ENCODE data around the gene CHST12.

The CHST12 gene

DNA sequence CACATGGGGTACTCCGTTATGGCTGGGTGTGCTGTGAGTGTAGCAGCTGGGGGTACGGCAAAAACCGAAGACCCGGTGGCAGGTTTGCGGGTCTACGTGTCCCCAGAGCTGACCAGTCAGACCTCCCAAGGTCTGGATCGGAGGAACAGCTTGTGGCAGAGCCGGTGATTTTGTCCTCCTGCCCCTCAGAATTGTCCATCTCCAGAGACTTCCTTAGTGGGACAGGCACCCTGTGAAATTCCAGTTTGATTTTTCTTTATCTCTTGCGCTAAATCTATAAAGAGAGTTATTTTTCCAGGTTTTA lies 47.8 kb upstream of the CHST12 start:
- peak overlapping the region; percentile 95 for H3K4me3 ChIP-seq (ENCODE audit: low read depth, low read length)
- peak overlapping the region; percentile 89 for H3K4me2 ChIP-seq (ENCODE audit: low read length)
- H4K12ac ChIP-seq (ENCODE audit: low read depth, low read length), result peak overlapping the region; percentile 83
- H2BK12ac ChIP-seq (ENCODE audit: low read length), result no peak overlapping the region
- peak overlapping the region; percentile 99 for H4K91ac ChIP-seq (ENCODE audit: low read depth, low read length)
- H2BK5ac ChIP-seq (ENCODE audit: low read depth, low read length, poor library complexity), result peak overlapping the region; percentile 35
- peak overlapping the region; percentile 79 for H4K8ac ChIP-seq (ENCODE audit: low read depth, low read length)
- peak overlapping the region; percentile 73 for H2AK5ac ChIP-seq (ENCODE audit: low read length)
- DNase-seq, result peak in 1 of 2 donors; percentile 10
- peaks cover 16 to 21% of the 10 kb centered on the region in 2 experiments for H3K36me3 ChIP-seq (ENCODE audit: control insufficient read depth in 1 of 2, insufficient read depth in 2 of 2, low read length in 2 of 2)
- H3K27ac ChIP-seq (ENCODE audit: low read depth, low read length), result no peak overlapping the region
- H3K14ac ChIP-seq (ENCODE audit: low read length), result peak overlapping the region; percentile 91
- no peaks in the 10 kb centered on the region for H3K27me3 ChIP-seq (ENCODE audit: insufficient read depth, low read length)
- peak overlapping the region; percentile 100 for H3K4ac ChIP-seq (ENCODE audit: low read depth, low read length)
- H2BK120ac ChIP-seq (ENCODE audit: insufficient read depth, low read length, poor library complexity), result no peak overlapping the region
- peak overlapping the region; percentile 83 for H3K18ac ChIP-seq (ENCODE audit: low read length)
- H3K79me2 ChIP-seq (ENCODE audit: control insufficient read depth, insufficient read depth, low read length, poor library complexity), result peaks cover 41% of the 10 kb centered on the region
- H3K4me1 ChIP-seq (ENCODE audit: control insufficient read depth in 1 of 2, insufficient read depth in 2 of 2, low read length in 2 of 2), result peaks cover 4 to 6% of the 10 kb centered on the region in 2 experiments
- no peaks in the 10 kb centered on the region for H3K9me3 ChIP-seq (ENCODE audit: insufficient read depth, low read depth, low read length)
- peaks cover 16% of the 10 kb centered on the region for H3K79me1 ChIP-seq (ENCODE audit: low read length)
- WGBS (ENCODE audit: extremely low coverage, insufficient coverage, insufficient read length), result no CpG with 5 or more reads among the region's 9 CpGs
- no peak overlapping the region for H3K23ac ChIP-seq (ENCODE audit: low read length)
- H3K9ac ChIP-seq (ENCODE audit: low read length), result peak overlapping the region; percentile 89
- H2AFZ ChIP-seq (ENCODE audit: insufficient read depth, low read length, poor library complexity), result no peak overlapping the region

DNA sequence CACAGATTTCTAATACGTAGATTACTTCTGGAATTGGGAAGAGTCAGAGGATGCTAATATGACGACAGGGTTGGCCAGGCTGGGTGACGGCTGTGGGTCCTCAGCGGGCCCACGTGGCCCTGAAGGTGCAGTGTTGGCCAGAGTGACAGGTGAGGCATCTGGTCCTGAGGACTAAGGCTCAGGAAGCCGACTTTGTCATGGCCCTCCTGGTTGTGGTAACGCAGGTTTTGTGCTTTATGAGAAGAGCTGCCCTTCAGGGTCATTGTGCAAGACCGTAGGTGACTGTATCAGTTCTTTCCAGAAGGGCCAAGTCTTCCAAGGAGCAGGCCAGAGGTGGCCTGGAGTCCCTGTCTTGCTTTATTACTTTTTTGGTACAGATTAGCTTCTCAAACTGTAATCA lies 46.2 kb upstream of the CHST12 start:
- Histone ChIP-seq H2BK12ac (ENCODE audit: low read length) (no peak overlapping the region), H2BK120ac (ENCODE audit: insufficient read depth, low read length, poor library complexity) (no peak overlapping the region), H4K8ac (ENCODE audit: low read depth, low read length) (no peak overlapping the region), H3K9me3 (ENCODE audit: insufficient read depth, low read depth, low read length) (no peaks in the 10 kb centered on the region), H3K4me1 (ENCODE audit: control insufficient read depth in 1 of 2, insufficient read depth in 2 of 2, low read length in 2 of 2) (peaks cover 4 to 6% of the 10 kb centered on the region in 2 experiments), H3K4ac (ENCODE audit: low read depth, low read length) (peak overlapping the region; percentile 90), H3K27me3 (ENCODE audit: insufficient read depth, low read length) (no peaks in the 10 kb centered on the region), H2AFZ (ENCODE audit: insufficient read depth, low read length, poor library complexity) (no peak overlapping the region), H3K4me3 (ENCODE audit: low read depth, low read length) (no peak overlapping the region), H3K9ac (ENCODE audit: low read length) (peak overlapping the region; percentile 28), H3K23ac (ENCODE audit: low read length) (no peak overlapping the region), H3K79me2 (ENCODE audit: control insufficient read depth, insufficient read depth, low read length, poor library complexity) (peaks cover 41% of the 10 kb centered on the region), H4K91ac (ENCODE audit: low read depth, low read length) (no peak overlapping the region), H3K79me1 (ENCODE audit: low read length) (peaks cover 16% of the 10 kb centered on the region), H3K36me3 (ENCODE audit: control insufficient read depth in 1 of 2, insufficient read depth in 2 of 2, low read length in 2 of 2) (peaks cover 23 to 30% of the 10 kb centered on the region in 2 experiments), H3K14ac (ENCODE audit: low read length) (no peak overlapping the region), H3K4me2 (ENCODE audit: low read length) (no peak overlapping the region), H3K27ac (ENCODE audit: low read depth, low read length) (no peak overlapping the region), H2BK5ac (ENCODE audit: low read depth, low read length, poor library complexity) (no peak overlapping the region), H4K12ac (ENCODE audit: low read depth, low read length) (no peak overlapping the region), H2AK5ac (ENCODE audit: low read length) (no peak overlapping the region), H3K18ac (ENCODE audit: low read length) (no peak overlapping the region)
- WGBS (ENCODE audit: extremely low coverage, insufficient coverage, insufficient read length), result no CpG with 5 or more reads among the region's 8 CpGs
- peak; percentile 57 to 61 for DNase-seq

DNA sequence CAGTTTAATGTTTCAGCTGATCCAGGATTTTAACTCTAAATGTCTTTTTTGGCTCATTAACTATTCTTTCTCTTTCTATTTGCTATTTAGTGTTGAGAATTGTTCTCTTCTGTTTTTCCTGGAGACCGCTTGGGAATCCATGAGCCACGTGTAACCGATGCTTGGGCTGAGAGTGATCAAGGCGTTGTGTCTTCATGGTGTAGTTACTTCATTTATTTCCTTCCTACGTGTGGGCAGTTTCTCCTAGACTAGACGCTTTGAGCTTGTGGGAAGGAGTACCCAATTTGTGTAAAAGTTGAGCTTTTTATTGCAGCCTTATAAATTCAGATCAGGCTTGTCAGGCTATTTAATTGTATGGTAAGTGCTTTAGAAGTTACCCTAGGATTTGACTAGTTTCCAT lies 45.8 kb upstream of the CHST12 start:
- Histone ChIP-seq H3K36me3 (ENCODE audit: control insufficient read depth in 1 of 2, insufficient read depth in 2 of 2, low read length in 2 of 2) (peaks cover 27 to 34% of the 10 kb centered on the region in 2 experiments), H3K9me3 (ENCODE audit: insufficient read depth, low read depth, low read length) (peaks cover 2% of the 10 kb centered on the region), H3K79me2 (ENCODE audit: control insufficient read depth, insufficient read depth, low read length, poor library complexity) (peaks cover 41% of the 10 kb centered on the region), H2BK5ac (ENCODE audit: low read depth, low read length, poor library complexity) (no peak overlapping the region), H4K8ac (ENCODE audit: low read depth, low read length) (no peak overlapping the region), H3K4me3 (ENCODE audit: low read depth, low read length) (no peak overlapping the region), H3K4ac (ENCODE audit: low read depth, low read length) (peak overlapping the region; percentile 90), H3K9ac (ENCODE audit: low read length) (no peak overlapping the region), H3K4me1 (ENCODE audit: control insufficient read depth in 1 of 2, insufficient read depth in 2 of 2, low read length in 2 of 2) (peaks cover 4 to 6% of the 10 kb centered on the region in 2 experiments), H3K18ac (ENCODE audit: low read length) (no peak overlapping the region), H2BK120ac (ENCODE audit: insufficient read depth, low read length, poor library complexity) (no peak overlapping the region), H3K79me1 (ENCODE audit: low read length) (peaks cover 16% of the 10 kb centered on the region), H2AFZ (ENCODE audit: insufficient read depth, low read length, poor library complexity) (no peak overlapping the region), H2AK5ac (ENCODE audit: low read length) (no peak overlapping the region), H3K14ac (ENCODE audit: low read length) (no peak overlapping the region), H4K12ac (ENCODE audit: low read depth, low read length) (no peak overlapping the region), H2BK12ac (ENCODE audit: low read length) (no peak overlapping the region), H3K27me3 (ENCODE audit: insufficient read depth, low read length) (no peaks in the 10 kb centered on the region), H3K23ac (ENCODE audit: low read length) (no peak overlapping the region), H4K91ac (ENCODE audit: low read depth, low read length) (no peak overlapping the region), H3K4me2 (ENCODE audit: low read length) (no peak overlapping the region), H3K27ac (ENCODE audit: low read depth, low read length) (no peak overlapping the region)
- no CpG with 5 or more reads among the region's 6 CpGs for WGBS (ENCODE audit: extremely low coverage, insufficient coverage, insufficient read length)
- DNase-seq, result no peak

DNA sequence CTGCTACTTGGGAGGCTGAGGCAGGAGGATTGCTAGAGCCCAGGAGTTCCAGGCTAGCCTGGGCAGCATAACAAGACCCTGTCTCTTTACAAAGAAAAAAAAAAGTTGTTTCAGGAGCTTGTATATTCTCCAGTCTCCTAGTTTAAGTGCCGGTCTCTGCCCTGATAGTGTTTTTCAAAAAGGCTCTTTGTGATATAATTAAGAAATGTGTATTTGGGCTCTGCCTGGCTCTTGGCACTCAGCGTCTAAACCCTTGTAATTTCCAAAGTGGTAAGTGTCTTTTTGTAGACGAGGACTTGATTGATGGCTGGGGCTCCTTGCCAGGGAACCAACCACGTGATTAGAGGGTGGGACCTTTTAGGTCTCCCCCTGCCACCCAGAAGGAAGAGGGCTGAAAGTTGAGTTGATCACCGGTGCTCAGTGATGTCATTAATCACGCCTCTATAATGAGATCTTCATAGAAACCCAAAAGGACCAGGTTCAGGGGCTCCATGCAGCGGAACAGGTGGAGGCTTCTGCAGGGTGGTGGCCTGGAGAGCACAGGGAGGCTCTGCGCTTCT lies 44.4 kb upstream of the CHST12 start:
- H3K18ac ChIP-seq (ENCODE audit: low read length), result no peak overlapping the region
- no peaks in the 10 kb centered on the region for H3K27me3 ChIP-seq (ENCODE audit: insufficient read depth, low read length)
- no peak for DNase-seq
- H3K4me3 ChIP-seq (ENCODE audit: low read depth, low read length), result no peak overlapping the region
- peaks cover 2 to 3% of the 10 kb centered on the region in 2 experiments for H3K4me1 ChIP-seq (ENCODE audit: control insufficient read depth in 1 of 2, insufficient read depth in 2 of 2, low read length in 2 of 2)
- H3K4ac ChIP-seq (ENCODE audit: low read depth, low read length), result peak overlapping the region; percentile 93
- H2BK12ac ChIP-seq (ENCODE audit: low read length), result no peak overlapping the region
- no peak overlapping the region for H2BK5ac ChIP-seq (ENCODE audit: low read depth, low read length, poor library complexity)
- peaks cover 36% of the 10 kb centered on the region for H3K79me2 ChIP-seq (ENCODE audit: control insufficient read depth, insufficient read depth, low read length, poor library complexity)
- H4K8ac ChIP-seq (ENCODE audit: low read depth, low read length), result no peak overlapping the region
- H3K9ac ChIP-seq (ENCODE audit: low read length), result no peak overlapping the region
- H4K91ac ChIP-seq (ENCODE audit: low read depth, low read length), result no peak overlapping the region
- peaks cover 14% of the 10 kb centered on the region for H3K79me1 ChIP-seq (ENCODE audit: low read length)
- no peak overlapping the region for H3K27ac ChIP-seq (ENCODE audit: low read depth, low read length)
- H3K4me2 ChIP-seq (ENCODE audit: low read length), result no peak overlapping the region
- no peak overlapping the region for H2AK5ac ChIP-seq (ENCODE audit: low read length)
- no peak overlapping the region for H3K23ac ChIP-seq (ENCODE audit: low read length)
- WGBS (ENCODE audit: extremely low coverage, insufficient coverage, insufficient read length), result no CpG with 5 or more reads among the region's 8 CpGs
- peaks cover 40 to 46% of the 10 kb centered on the region in 2 experiments for H3K36me3 ChIP-seq (ENCODE audit: control insufficient read depth in 1 of 2, insufficient read depth in 2 of 2, low read length in 2 of 2)
- H2BK120ac ChIP-seq (ENCODE audit: insufficient read depth, low read length, poor library complexity), result no peak overlapping the region
- H3K14ac ChIP-seq (ENCODE audit: low read length), result no peak overlapping the region
- peak overlapping the region; percentile 26 for H2AFZ ChIP-seq (ENCODE audit: insufficient read depth, low read length, poor library complexity)
- no peak overlapping the region for H4K12ac ChIP-seq (ENCODE audit: low read depth, low read length)
- H3K9me3 ChIP-seq (ENCODE audit: insufficient read depth, low read depth, low read length), result peaks cover 4% of the 10 kb centered on the region

Measured in trophoblast cell (in vitro differentiated cells and primary cell).